ENCODE results near the gene GRK3.

GRK3 gene

DNA sequence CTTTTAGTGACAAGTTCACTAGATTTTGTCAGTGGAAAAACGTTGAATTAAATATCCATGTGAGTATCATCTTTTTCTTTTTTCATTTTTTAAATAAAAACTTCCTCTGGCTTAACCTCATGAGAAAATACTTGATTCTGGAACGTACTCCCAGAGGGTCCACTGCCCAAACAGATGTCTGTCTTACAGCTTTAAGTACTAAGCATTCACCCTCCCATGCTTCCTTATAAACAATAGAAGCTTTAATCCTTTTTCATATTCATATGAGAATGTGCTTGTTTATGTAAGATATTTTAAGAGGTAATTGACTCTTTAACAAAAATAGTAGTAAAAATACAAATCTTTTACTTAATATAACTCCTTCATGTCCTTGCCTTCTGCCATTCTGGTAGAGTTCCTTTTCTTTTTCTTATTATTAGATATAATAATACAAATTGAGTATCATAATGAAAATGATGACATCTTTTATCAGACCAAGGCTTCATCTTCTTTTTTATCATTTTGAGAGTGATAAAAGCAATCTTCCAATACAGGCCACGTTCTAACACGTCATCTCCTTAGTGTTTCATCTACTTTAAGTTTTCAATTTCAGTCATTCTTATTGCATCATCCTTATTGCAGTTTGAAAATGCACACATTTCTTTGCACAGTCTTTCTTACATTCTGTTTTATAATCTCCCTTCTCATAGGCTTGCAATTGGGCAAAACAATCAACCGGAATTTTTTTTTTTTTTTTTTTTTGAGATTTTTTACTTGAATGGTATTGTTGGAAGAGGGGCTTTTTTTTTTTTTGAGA lies 108.0 kb downstream of the GRK3 start:
- DNase-seq = peak; percentile 46 to 66
- TF ChIP-seq GATA1 (IDR thresholded peaks at IDR 0.05; ENCODE audit: low read depth, low read length) = no peak
- no peak for TF ChIP-seq POLR2A (IDR thresholded peaks at IDR 0.05; ENCODE audit: low read length)

DNA sequence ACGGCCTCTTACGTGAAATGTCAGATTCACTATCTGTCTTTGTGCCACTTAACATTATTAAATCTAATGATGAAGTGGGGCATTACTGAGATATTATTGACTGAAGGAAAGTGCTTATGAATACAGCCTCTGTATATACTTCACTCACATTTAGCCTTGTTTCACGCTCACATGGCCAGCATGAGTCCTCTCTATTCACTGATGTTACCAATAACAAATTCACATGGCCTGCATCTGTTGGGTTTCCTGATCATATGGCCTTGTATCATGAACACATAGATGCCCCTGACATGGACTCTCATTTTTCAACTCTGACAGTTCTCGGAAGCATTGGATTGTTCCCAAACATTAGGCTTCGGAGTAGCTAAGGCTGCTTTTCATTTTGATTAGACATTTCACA lies 109.2 kb downstream of the GRK3 start:
- no peak for DNase-seq
- TF ChIP-seq GATA1 (IDR thresholded peaks at IDR 0.05; ENCODE audit: low read depth, low read length) (no peak), POLR2A (IDR thresholded peaks at IDR 0.05; ENCODE audit: low read length) (no peak)

DNA sequence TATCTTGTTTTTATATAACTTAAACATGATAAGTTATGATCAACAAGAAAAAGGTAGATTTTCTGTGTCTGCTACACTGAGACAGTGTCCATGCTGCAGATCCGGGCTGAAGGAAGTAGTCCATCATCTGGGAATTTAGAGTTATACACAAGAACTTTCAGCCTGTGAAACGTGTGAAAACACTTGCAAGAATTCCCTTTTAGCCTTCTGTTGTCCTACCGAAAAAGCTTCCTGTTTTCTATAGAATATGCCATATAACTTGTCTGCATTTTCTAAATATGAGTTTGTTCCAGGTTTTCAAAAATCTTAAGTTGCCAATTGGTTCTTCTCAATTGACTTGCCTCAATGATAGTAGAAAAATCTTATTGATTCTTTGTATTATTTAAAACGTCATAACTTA lies 113.2 kb downstream of the GRK3 start:
- TF ChIP-seq GATA1 (IDR thresholded peaks at IDR 0.05; ENCODE audit: low read depth, low read length) (no peak), POLR2A (IDR thresholded peaks at IDR 0.05; ENCODE audit: low read length) (no peak)
- no peak for DNase-seq

DNA sequence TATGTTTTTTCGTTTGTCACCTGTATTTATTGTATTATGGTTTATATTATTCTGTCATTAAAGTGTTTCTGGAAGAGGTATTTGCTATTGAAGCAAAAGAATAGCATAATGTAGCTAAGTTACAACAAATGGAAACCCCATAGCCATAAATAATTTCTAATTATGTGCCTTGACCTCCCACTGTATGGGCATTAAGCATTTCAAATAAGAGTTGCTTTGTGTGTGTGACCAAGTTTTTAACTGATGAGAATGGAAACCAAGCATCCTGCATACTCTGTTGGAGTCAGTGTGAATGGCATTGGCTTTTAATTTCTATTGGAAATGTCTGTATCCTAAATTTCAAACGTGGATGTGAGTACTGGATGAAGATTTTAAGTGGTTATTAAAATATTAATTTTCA lies 115.6 kb downstream of the GRK3 start:
- no peak for DNase-seq
- no peak for TF ChIP-seq POLR2A (IDR thresholded peaks at IDR 0.05; ENCODE audit: low read length)
- TF ChIP-seq GATA1 (IDR thresholded peaks at IDR 0.05; ENCODE audit: low read depth, low read length) = no peak

DNA sequence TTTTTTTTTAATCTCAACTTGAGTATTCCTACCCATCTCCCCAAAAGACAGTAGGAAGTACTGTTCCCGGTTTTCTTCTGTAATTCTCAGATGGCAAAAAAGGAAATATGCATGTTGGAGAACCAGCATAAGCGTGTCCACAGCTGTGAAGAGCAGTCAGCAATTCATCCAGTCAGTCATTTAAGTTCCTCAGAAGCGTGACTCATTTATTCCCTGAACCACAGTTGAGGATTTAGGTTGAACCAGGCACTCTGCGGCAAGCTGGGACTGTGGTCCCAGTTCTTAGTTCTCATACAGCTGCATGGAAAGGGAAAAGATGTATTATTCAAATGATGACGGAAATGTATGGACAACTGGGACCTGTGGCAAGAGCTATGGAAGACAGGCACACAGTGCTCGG lies 116.5 kb downstream of the GRK3 start:
- no peak for DNase-seq
- TF ChIP-seq GATA1 (IDR thresholded peaks at IDR 0.05; ENCODE audit: low read depth, low read length) (no peak), POLR2A (IDR thresholded peaks at IDR 0.05; ENCODE audit: low read length) (no peak)

DNA sequence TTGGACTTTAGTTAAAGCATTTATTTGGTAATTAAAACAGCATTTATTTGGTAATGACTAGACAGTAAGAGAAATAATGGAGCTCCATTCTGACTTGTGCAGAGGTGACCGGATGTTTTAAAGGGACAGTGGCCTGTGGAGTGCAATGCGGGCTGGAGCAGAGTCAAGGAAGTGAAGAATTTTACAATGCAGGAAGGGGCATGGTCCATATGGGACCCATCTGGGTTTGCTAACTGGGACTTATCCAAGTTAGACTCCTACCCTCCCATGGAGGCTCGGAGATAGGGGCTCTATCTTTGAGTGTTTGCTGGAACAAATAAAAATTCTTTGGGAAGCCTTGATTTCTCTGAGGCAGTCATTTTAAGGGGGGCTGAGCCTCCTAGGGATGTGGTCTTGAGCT lies 117.6 kb downstream of the GRK3 start:
- DNase-seq = no peak

DNA sequence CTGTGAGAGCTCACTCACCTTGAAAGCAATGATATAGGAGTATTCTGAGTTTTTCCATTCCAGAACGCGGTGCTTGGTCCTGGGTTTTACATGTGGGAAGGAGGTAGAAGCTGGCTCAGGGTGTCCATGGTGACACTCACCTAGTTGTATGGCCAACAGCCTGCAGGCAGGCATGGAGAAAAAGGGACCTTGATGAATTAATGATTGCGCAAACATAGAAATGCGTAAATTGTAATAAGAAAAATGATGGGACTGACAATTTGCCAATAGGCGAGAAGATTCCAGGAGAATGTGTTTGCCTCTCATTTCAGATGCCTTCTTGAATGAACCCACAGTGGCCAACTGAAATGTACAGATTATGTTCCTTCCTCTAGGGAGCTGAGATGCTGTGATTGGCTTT lies 124.2 kb downstream of the GRK3 start:
- TF ChIP-seq GATA1 (IDR thresholded peaks at IDR 0.05; ENCODE audit: low read depth, low read length) = no peak

More for the DNA sequence above, 117.6 kb downstream of the GRK3 start:
- TF ChIP-seq POLR2A (IDR thresholded peaks at IDR 0.05; ENCODE audit: low read length) (no peak), GATA1 (IDR thresholded peaks at IDR 0.05; ENCODE audit: low read depth, low read length) (no peak)

DNA sequence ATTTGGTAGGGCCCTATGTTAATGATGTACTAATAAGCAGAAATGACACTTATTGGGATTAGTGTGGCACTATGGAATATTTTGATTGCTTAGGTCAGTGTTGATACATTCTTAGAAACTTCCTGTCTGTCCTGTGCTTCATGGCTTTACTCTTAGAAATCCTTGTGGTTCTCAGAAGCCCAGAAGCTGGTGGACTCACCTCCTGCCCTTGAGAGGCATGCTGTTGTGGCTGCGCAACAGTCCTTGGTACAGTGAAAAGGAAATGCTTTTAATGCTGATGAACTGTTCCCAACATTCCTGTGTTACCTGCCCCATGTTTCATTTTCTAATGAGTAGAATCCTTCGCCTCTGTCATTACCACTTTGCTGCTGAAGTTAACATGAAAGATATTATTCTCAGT lies 125.2 kb downstream of the GRK3 start:
- TF ChIP-seq GATA1 (IDR thresholded peaks at IDR 0.05; ENCODE audit: low read depth, low read length) = no peak
- TF ChIP-seq POLR2A (IDR thresholded peaks at IDR 0.05; ENCODE audit: low read length) = no peak
- no peak for DNase-seq

More for the DNA sequence above, 124.2 kb downstream of the GRK3 start:
- DNase-seq = no peak

DNA sequence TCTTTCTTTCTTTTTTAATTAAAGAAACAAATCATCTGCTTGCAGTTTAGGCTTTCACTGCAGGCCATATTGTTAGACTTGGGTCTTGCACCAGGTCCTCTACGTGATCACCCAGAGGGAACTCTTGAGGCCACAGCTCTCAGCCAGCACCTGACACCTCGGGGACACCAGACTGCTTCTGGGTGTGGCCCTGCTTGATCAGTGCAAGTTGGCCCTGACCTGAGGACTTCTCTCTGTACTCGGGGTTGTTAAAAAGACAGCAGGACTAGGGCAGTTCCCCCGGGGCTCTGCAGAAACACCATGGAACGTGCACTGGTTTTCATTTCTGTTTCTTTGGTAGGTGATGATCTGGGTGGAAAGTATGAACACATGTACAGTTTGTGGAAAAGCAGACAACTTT lies 126.3 kb downstream of the GRK3 start:
- TF ChIP-seq GATA1 (IDR thresholded peaks at IDR 0.05; ENCODE audit: low read depth, low read length) = no peak

DNA sequence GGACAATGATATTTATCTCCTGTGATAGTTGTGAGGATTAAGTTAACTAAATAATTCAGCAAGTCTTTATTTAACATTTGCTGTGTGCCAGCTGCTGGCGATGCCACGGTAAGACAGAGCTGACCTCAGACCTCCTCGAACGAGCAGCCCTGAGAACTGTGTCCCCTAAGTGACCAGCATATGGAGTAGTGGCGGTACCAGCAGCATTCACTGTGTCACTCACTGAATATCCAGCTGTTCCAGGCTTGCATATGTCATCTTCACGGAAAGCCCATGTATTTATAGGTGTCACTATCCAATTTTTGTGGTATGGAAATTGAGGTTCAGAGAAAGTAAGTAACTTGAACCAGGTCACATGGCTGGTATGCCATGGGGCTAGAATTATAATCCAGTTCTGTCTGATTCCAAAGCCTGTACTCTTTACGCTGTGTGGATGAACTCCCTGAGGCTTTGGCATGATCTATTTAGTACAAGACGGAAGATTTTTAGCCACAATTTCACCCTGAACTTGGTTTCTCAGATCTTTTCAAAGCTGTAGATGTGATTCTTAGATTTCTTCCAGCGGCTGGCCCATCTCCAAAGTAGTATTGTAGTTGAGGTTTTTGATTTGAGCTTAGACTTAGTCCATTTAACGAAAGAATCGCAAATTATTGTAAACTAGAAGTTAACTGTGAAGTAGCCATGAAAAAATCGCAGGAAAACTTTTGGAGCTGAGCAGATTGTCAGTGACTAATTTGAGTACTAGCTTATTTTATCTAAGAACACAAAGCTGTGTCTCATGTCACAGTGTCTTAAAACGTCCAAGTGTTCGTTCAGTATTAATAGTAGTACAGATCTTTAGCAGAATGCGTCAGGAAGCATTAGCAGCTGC lies 128.2 kb downstream of the GRK3 start:
- DNase-seq = no peak
- TF ChIP-seq POLR2A (IDR thresholded peaks at IDR 0.05; ENCODE audit: low read length) (no peak), GATA1 (IDR thresholded peaks at IDR 0.05; ENCODE audit: low read depth, low read length) (no peak)

More for the DNA sequence above, 126.3 kb downstream of the GRK3 start:
- no peak for DNase-seq

DNA sequence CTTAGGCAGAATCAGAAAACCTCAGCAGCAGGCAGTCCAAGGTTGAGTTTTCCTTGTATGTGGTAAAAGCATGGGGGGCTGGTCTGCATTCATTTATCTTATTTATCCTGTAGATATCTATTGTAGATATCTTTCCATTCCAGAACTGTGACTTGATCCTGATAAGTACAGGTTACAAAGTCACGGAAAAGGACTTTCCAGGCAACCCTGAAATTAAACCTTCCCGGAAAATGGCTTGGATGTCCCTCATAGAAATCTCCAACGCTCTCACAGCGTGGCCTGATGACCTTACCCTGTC lies 128.7 kb downstream of the GRK3 start:
- TF ChIP-seq GATA1 (IDR thresholded peaks at IDR 0.05; ENCODE audit: low read depth, low read length) (no peak), POLR2A (IDR thresholded peaks at IDR 0.05; ENCODE audit: low read length) (no peak)

DNA sequence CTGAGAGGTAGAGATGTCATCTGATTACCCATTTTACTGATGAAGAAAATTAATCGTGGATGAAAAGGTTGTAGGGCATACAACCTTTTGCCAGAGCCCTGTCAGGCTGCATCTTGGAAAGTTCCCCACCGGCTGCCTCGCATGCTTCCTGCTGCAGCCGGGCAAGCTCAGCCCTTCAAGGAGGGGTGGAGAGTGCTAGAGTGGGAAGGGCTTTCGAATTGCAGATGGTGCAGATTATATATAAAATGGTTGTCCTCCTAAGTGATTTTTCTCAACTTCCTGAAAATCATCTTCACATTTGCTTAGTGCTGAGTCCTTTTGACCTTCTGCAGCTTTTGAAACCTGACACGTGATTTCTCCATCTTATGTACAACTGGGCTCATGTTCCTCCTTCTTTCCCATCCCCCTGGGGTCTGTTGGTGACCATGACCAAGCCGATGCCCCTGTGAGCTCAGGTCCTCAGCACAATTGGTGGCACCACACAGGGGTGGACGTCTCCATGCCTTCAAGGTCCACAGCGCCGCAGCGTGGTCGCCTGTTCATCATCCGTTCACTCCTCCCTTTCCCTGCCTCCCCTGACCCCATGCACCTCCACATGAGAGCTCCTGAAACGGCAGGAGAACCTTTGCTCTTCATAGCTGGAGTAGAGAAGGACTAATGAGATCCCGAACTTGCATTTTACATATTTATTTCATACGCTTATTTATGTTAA lies 129.9 kb downstream of the GRK3 start:
- no peak for DNase-seq
- TF ChIP-seq GATA1 (IDR thresholded peaks at IDR 0.05; ENCODE audit: low read depth, low read length) (no peak), POLR2A (IDR thresholded peaks at IDR 0.05; ENCODE audit: low read length) (no peak)

More for the DNA sequence above, 128.7 kb downstream of the GRK3 start:
- DNase-seq = no peak

DNA sequence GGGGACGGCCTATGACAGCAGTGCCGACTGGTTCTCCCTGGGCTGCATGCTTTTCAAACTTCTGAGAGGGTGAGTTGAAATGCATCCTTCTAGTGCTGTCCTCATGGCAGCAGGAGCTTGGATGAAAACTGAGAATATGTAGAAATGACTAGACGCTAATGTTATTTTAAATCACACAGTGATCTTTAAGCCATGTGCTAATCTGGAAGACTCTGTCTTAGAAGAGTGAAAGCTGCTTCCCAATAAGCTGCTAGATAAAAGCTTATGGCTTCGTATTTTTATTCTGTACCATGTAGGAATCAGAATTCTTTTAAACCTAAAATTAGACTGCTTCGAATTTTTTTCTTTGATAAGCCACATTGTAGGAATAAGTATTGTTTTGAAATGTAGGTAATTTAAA lies 130.7 kb downstream of the GRK3 start:
- TF ChIP-seq GATA1 (IDR thresholded peaks at IDR 0.05; ENCODE audit: low read depth, low read length) = no peak
- no peak for TF ChIP-seq POLR2A (IDR thresholded peaks at IDR 0.05; ENCODE audit: low read length)
- no peak for DNase-seq

DNA sequence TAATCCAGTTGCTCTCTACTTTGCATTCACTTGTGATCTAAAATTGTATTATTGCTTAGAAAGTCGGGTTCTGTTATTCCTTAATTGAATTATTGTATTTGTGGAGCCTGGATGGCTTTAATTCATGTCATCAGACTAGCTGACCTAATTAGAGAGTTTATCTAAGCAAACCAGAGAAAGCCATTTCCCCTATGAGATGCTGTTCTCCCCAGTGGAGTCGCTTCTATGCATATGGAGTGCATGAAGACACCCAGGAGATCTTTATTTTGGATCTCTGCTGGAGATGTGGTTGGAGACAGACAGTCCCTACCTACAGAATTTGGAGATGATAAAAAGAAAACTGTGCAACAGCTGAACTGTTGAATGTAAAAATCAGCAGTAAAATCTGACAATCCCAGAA lies 132.3 kb downstream of the GRK3 start:
- TF ChIP-seq GATA1 (IDR thresholded peaks at IDR 0.05; ENCODE audit: low read depth, low read length) = no peak
- TF ChIP-seq POLR2A (IDR thresholded peaks at IDR 0.05; ENCODE audit: low read length) = no peak
- DNase-seq = no peak
